GM12878 (cell line): ENCODE data around the gene POFUT2. TPM values are rescaled to one million over a fixed set of nuclear protein-coding genes. Genes with fewer than 3 reads are reported as not detected.

ENCODE experiments used
- ATAC-seq: fragments of 200-7000 bp; cut with Tn5 transposase; 3 replicates; pipeline ENCODE4 v1.9.1; 2020; ENCODE audit warnings: mild to moderate bottlenecking, moderate library complexity
- BruUV-seq: library from RNA; stranded (reverse); fragments of 400-500 nt; replicated peaks from 2 replicates; lab custom pipeline; 2021; lab: Mats Ljungman, UMichigan
- CTCF ChIA-PET: fragments of 300-600 bp; sonication (Branson Sonifier 250); formaldehyde crosslinking; extraction: SDS; loops from one replicate; lab custom pipeline; 2021; ENCODE audit warnings: inconsistent platforms; lab: Yijun Ruan, JAX
- POLR2A ChIA-PET: fragments of 350-600 bp; formaldehyde crosslinking; extraction: SDS; loops from one replicate; lab custom pipeline; 2021; ENCODE audit warnings: inconsistent platforms; lab: Charles Lee
- RAD21 ChIA-PET: fragments of 300-600 bp; sonication (Branson Sonifier 250); formaldehyde crosslinking; loops from one replicate; lab custom pipeline; 2023; ENCODE audit warnings: antibody characterized with exemption; ENCODE audit not compliant: unreplicated experiment; lab: Charles Lee
- SMC1A ChIA-PET: fragments of 300-600 bp; sonication (Branson Sonifier 250); formaldehyde crosslinking; loops from one replicate; lab custom pipeline; 2023; ENCODE audit not compliant: unreplicated experiment, uncharacterized antibody; lab: Charles Lee
- DNase-seq: peaks from one replicate; pipeline ENCODE4 v3.0.0-alpha.2; 2011; ENCODE audit warnings: low read depth, low spot score
- FAIRE-seq: peaks from 3 replicates; lab custom pipeline; 2011; peaks lifted over from hg19 to GRCh38; lab: Jason Lieb, UNC
- H2AFZ ChIP-seq: 2 replicates; pipeline ENCODE4 v1.6.0; 2011; ENCODE audit warnings: low read depth, low read length, control low read depth; ENCODE audit not compliant: control insufficient read depth
- H3K27ac ChIP-seq: 2 replicates; pipeline ENCODE4 v1.5.1; 2011; ENCODE audit warnings: control low read depth; ENCODE audit not compliant: control insufficient read depth, insufficient read depth
- H3K27me3 ChIP-seq, 2 experiments: replicated peaks in 1 of 2; 2 replicates each; pipeline versions ENCODE4 v1.6.0 to v1.6.1; 2011; ENCODE audit warnings: low read length in 1 of 2; ENCODE audit not compliant: control insufficient read depth in 2 of 2, insufficient read depth in 2 of 2
- H3K36me3 ChIP-seq, 2 experiments: 2 replicates each; pipeline ENCODE4 v1.5.1; 2011; ENCODE audit warnings: low read length in 1 of 2; ENCODE audit not compliant: control insufficient read depth in 2 of 2, insufficient read depth in 2 of 2
- H3K4me1 ChIP-seq: 2 replicates; pipeline ENCODE4 v1.6.1; 2011; ENCODE audit warnings: mild to moderate bottlenecking, low read length, moderate library complexity, mixed read lengths; ENCODE audit not compliant: control insufficient read depth, insufficient read depth
- H3K4me2 ChIP-seq: 2 replicates; pipeline ENCODE4 v1.6.0; 2011; ENCODE audit warnings: control low read depth; ENCODE audit not compliant: control insufficient read depth, insufficient read depth
- H3K4me3 ChIP-seq: fragments of 200-600 bp; sonication (generic); 2 replicates; pipeline ENCODE4 v1.5.1; 2016
- H3K79me2 ChIP-seq: 2 replicates; pipeline ENCODE4 v1.6.0; 2011; ENCODE audit warnings: low read length; ENCODE audit not compliant: control insufficient read depth, insufficient read depth
- H3K9ac ChIP-seq: 2 replicates; pipeline ENCODE4 v1.8.0; 2011; ENCODE audit warnings: low read length, control low read depth, mixed read lengths; ENCODE audit not compliant: control insufficient read depth, insufficient read depth
- H3K9me3 ChIP-seq: replicated peaks from 3 replicates; pipeline ENCODE4 v1.5.1; 2011; ENCODE audit warnings: mild to moderate bottlenecking, low read length; ENCODE audit not compliant: control insufficient read depth, insufficient read depth
- H4K20me1 ChIP-seq: 2 replicates; pipeline ENCODE4 v1.6.0; 2011; ENCODE audit not compliant: control insufficient read depth, insufficient read depth
- BRCA1 ChIP-seq: IDR thresholded peaks from 2 replicates; pipeline ENCODE4 v1.6.1; 2011; ENCODE audit warnings: low read depth, low read length, improper control_type of control experiment
- CEBPZ ChIP-seq: fragments of 150-350 bp; IDR thresholded peaks from 2 replicates; pipeline ENCODE4 v1.6.1; 2016; ENCODE audit warnings: low read depth, low read length
- CREM ChIP-seq: IDR thresholded peaks from 2 replicates; pipeline ENCODE4 v1.6.1; 2014; ENCODE audit warnings: antibody characterized with exemption, low read depth
- DPF2 ChIP-seq: fragments of 450-650 bp; IDR thresholded peaks from 2 replicates; pipeline ENCODE4 v1.6.1; 2017; ENCODE audit warnings: mild to moderate bottlenecking
- ELK1 ChIP-seq: IDR thresholded peaks from 2 replicates; pipeline ENCODE4 v1.6.1; 2012; ENCODE audit warnings: low read depth, low read length, improper control_type of control experiment
- FOS ChIP-seq: IDR thresholded peaks from 3 replicates; pipeline ENCODE4 v1.6.1; 2011; ENCODE audit warnings: borderline replicate concordance; ENCODE audit not compliant: insufficient read length; ENCODE audit errors: extremely low read depth
- FOXM1 ChIP-seq: IDR thresholded peaks from 2 replicates; pipeline ENCODE4 v1.6.1; 2012; ENCODE audit warnings: low read depth, mild to moderate bottlenecking, inconsistent platforms, low read length, moderate library complexity
- MEF2A ChIP-seq: IDR thresholded peaks from 2 replicates; pipeline ENCODE4 v1.6.1; 2011; ENCODE audit warnings: low read depth, mild to moderate bottlenecking, low read length, moderate library complexity; ENCODE audit not compliant: insufficient read depth
- MEF2B ChIP-seq: fragments of 450-650 bp; IDR thresholded peaks from 2 replicates; pipeline ENCODE4 v1.6.1; 2018; ENCODE audit warnings: mild to moderate bottlenecking, moderate library complexity; ENCODE audit not compliant: partially characterized antibody, poor library complexity, severe bottlenecking
- NR2F1 ChIP-seq: fragments of 450-650 bp; conservative IDR thresholded peaks from 2 replicates; pipeline ENCODE4 v1.6.1; 2017; ENCODE audit warnings: mild to moderate bottlenecking
- PAX5 ChIP-seq: IDR thresholded peaks from 2 replicates; pipeline ENCODE4 v1.6.1; 2011; ENCODE audit warnings: low read depth, low read length, borderline replicate concordance
- RBBP5 ChIP-seq: fragments of 200-600 bp; sonication (generic); conservative IDR thresholded peaks from 2 replicates; pipeline ENCODE4 v1.6.1; 2016
- RFX5 ChIP-seq: IDR thresholded peaks from 2 replicates; pipeline ENCODE4 v1.6.1; 2011; ENCODE audit warnings: low read depth, low read length, improper control_type of control experiment
- RUNX3 ChIP-seq: IDR thresholded peaks from 2 replicates; pipeline ENCODE4 v1.6.1; 2012; ENCODE audit warnings: low read length, inconsistent platforms
- SUZ12 ChIP-seq: fragments of 200-600 bp; sonication (generic); IDR thresholded peaks from one replicate; pipeline ENCODE4 v1.6.1; 2018; ENCODE audit warnings: antibody characterized with exemption, mild to moderate bottlenecking; ENCODE audit not compliant: unreplicated experiment
- ZNF24 ChIP-seq: fragments of 450-650 bp; IDR thresholded peaks from 2 replicates; pipeline ENCODE4 v1.6.1; 2017; ENCODE audit warnings: antibody characterized with exemption, mild to moderate bottlenecking
- ZNF622 ChIP-seq: fragments of 450-650 bp; IDR thresholded peaks from 2 replicates; pipeline ENCODE4 v1.6.1; 2017; ENCODE audit warnings: mild to moderate bottlenecking, inconsistent platforms
- WGBS: methylation state at CpG from one replicate; pipeline ENCODE4 v1.1.6; 2016; ENCODE audit warnings: low lambda C conversion rate; ENCODE audit not compliant: insufficient replicate concordance, insufficient coverage; ENCODE audit errors: missing lambda C conversion rate; 5-methylcytosine and 5-hydroxymethylcytosine counted together
- in situ Hi-C: fragments of 300-500 bp; cut with MboI; formaldehyde crosslinking; loops from 9 replicates; pipeline ENCODE4 v1.14.3; 2018; ENCODE audit warnings: mixed read lengths
- intact Hi-C: fragments of 100-400 bp; cut with micrococcal nuclease; formaldehyde crosslinking; loops from one replicate; pipeline ENCODE4 v1.14.2; 2022; ENCODE audit not compliant: unreplicated experiment
- polyA plus RNA-seq, 11 experiments: library from polyadenylated mRNA; depleted of rRNA in 4 of 11; unstranded in 6 of 11; stranded (reverse) in 5 of 11; fragments of >200 nt; fragmentation: Nextera tagmentation in 4 of 11; fragmentation: Illumina TruSeq in 1 of 11; extraction: Ambion mirVana in 4 of 11; extraction: Trizol in 1 of 11; gene quantifications; 1 replicate in 1 of 11; 2 replicates in 10 of 11; pipeline versions ENCODE4 v1.2.1 to v1.2.3, GENCODE V29; 2011 to 2016; ENCODE audit warnings: inconsistent platforms in 2 of 11, missing spikeins in 2 of 11, low read depth in 1 of 11
- total RNA-seq, 4 experiments: library from RNA; depleted of rRNA in 3 of 4; stranded (reverse); fragments of >200 nt in 3 of 4; fragmentation: Illumina TruSeq in 1 of 4; extraction: Trizol in 1 of 4; gene quantifications; 2 replicates each; pipeline versions ENCODE4 v1.2.1 to v1.2.3, GENCODE V29; 2013 to 2021
- TF ChIP-seq, protein P1 (sequence below): fragments of 150-350 bp; IDR thresholded peaks from 2 replicates; pipeline ENCODE4 v1.6.1; 2014; ENCODE audit warnings: mild to moderate bottlenecking, low read depth, low read length
- TF ChIP-seq, protein P2 (sequence below): IDR thresholded peaks from 2 replicates; pipeline ENCODE4 v1.6.1; 2011; ENCODE audit warnings: borderline replicate concordance, low read depth, mild to moderate bottlenecking, moderate library complexity, low read length; ENCODE audit not compliant: insufficient read depth, poor library complexity, severe bottlenecking

The POFUT2 gene
- total and polyA plus RNA-seq, 10 of the 15 experiments (the other 5 are each of a cell fraction or from before 2014, with no cell fraction given) = 1.2 to 15.1 (median 6.8) TPM

DNA sequence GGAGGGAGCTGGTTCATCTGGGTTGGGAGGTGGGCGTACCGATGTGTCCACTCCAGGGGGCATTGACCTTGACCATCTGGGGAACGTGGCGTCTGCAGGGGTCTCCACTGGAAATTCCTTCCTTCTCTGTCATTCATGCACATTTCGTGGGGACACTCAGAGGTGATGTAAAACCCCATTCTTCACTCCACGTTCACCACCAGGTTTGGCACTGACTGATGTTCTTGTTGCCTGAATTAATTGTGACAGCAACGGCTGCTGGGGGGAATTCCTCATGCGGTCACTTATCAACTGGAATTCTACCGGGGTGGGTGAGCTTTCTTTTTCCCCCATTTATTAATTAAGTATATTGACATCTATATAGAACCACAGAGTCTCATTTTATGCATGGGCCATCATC is 18.1 kb upstream of the POFUT2 start:
- ChIA-PET RAD21 (no interaction called here), POLR2A (no interaction called here), SMC1A (no interaction called here), CTCF (interaction anchor here (0.5 kb wide), 1 partner anchor 300 kb away, joined by 3 read pairs; no protein-coding TSS in a partner anchor)
- DNase-seq (no peak), FAIRE-seq (no peak), ATAC-seq (no peak)
- Histone ChIP-seq H3K9ac (no peak overlapping the region), H3K27me3 (peaks cover 0 to 1% of the 10 kb centered on the region in 2 experiments; a peak in 1 of 4 replicates), H4K20me1 (no peaks in the 10 kb centered on the region), H3K4me2 (no peak overlapping the region), H3K9me3 (no peaks in the 10 kb centered on the region), H3K4me3 (no peak overlapping the region), H3K27ac (no peak overlapping the region), H3K4me1 (no peaks in the 10 kb centered on the region), H3K36me3 (no peaks in the 10 kb centered on the region), H3K79me2 (no peaks in the 10 kb centered on the region), H2AFZ (no peak overlapping the region)
- in situ Hi-C loops (no loop called here), intact Hi-C loops (no loop called here)
- 20% methylated on average over 9 of the region's 9 CpGs for WGBS
- no TSS peak for BruUV-seq
- no peak for TF ChIP-seq ELK1
- TF ChIP-seq FOXM1 = no peak
- no peak for TF ChIP-seq DPF2
- no peak for TF ChIP-seq MEF2A
- no peak for TF ChIP-seq BRCA1
- TF ChIP-seq, protein P1, sequence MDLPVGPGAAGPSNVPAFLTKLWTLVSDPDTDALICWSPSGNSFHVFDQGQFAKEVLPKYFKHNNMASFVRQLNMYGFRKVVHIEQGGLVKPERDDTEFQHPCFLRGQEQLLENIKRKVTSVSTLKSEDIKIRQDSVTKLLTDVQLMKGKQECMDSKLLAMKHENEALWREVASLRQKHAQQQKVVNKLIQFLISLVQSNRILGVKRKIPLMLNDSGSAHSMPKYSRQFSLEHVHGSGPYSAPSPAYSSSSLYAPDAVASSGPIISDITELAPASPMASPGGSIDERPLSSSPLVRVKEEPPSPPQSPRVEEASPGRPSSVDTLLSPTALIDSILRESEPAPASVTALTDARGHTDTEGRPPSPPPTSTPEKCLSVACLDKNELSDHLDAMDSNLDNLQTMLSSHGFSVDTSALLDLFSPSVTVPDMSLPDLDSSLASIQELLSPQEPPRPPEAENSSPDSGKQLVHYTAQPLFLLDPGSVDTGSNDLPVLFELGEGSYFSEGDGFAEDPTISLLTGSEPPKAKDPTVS = no peak
- no peak for TF ChIP-seq ZNF622
- no peak for TF ChIP-seq CREM
- TF ChIP-seq ZNF24 = no peak
- TF ChIP-seq RBBP5 = no peak
- no peak for TF ChIP-seq SUZ12
- no peak for TF ChIP-seq NR2F1
- TF ChIP-seq PAX5 = no peak
- TF ChIP-seq FOS = no peak
- no peak for TF ChIP-seq RFX5
- TF ChIP-seq, protein P2, sequence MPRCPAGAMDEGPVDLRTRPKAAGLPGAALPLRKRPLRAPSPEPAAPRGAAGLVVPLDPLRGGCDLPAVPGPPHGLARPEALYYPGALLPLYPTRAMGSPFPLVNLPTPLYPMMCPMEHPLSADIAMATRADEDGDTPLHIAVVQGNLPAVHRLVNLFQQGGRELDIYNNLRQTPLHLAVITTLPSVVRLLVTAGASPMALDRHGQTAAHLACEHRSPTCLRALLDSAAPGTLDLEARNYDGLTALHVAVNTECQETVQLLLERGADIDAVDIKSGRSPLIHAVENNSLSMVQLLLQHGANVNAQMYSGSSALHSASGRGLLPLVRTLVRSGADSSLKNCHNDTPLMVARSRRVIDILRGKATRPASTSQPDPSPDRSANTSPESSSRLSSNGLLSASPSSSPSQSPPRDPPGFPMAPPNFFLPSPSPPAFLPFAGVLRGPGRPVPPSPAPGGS = no peak
- TF ChIP-seq RUNX3 = no peak
- TF ChIP-seq CEBPZ = no peak
- no peak for TF ChIP-seq MEF2B
